Karpas-422 (cell line): Measurements from ENCODE around the gene RNU1-1. TPM values are rescaled to one million over a fixed set of nuclear protein-coding genes. Genes with fewer than 3 reads are reported as not detected.
A peak's percentile ranks its signal among the peaks of the same experiment; 100 is the strongest.
"Not testable (repeated sequence)": the region's sequence is repeated elsewhere in the genome, so short reads cannot be mapped to it uniquely, and the experiment has no call there.

Source experiments
- DNase-seq: peaks from one replicate; pipeline ENCODE4 v3.0.0-alpha.2; 2015
- H2AFZ ChIP-seq: fragments of 200-600 bp; sonication (generic); 2 replicates; pipeline ENCODE4 v1.6.1; 2014; ENCODE audit warnings: antibody characterized with exemption, low read length, mixed read lengths
- H3K27ac ChIP-seq: fragments of 200-600 bp; sonication (generic); 2 replicates; pipeline ENCODE4 v1.5.1; 2014; ENCODE audit warnings: mild to moderate bottlenecking, low read length, moderate library complexity
- H3K27me3 ChIP-seq: fragments of 200-600 bp; sonication (generic); 2 replicates; pipeline ENCODE4 v1.6.1; 2014; ENCODE audit warnings: low read length, mixed read lengths
- H3K36me3 ChIP-seq: fragments of 200-600 bp; sonication (generic); 2 replicates; pipeline ENCODE4 v1.6.1; 2014; ENCODE audit warnings: low read length, mixed read lengths; ENCODE audit not compliant: insufficient read depth
- H3K4me1 ChIP-seq: fragments of 200-600 bp; sonication (generic); 2 replicates; pipeline ENCODE4 v1.6.1; 2014; ENCODE audit warnings: mild to moderate bottlenecking, low read length, mixed read lengths
- H3K4me2 ChIP-seq: fragments of 200-600 bp; sonication (generic); 2 replicates; pipeline ENCODE4 v1.6.1; 2014; ENCODE audit warnings: low read length, low read depth, mild to moderate bottlenecking; ENCODE audit not compliant: poor library complexity, severe bottlenecking
- H3K4me3 ChIP-seq: fragments of 200-600 bp; sonication (generic); 2 replicates; pipeline ENCODE4 v1.5.1; 2014; ENCODE audit warnings: mild to moderate bottlenecking, antibody characterized with exemption, low read length, mixed read lengths
- H3K79me2 ChIP-seq: fragments of 200-600 bp; sonication (generic); 2 replicates; pipeline ENCODE4 v1.6.1; 2014; ENCODE audit warnings: mild to moderate bottlenecking, low read length, mixed read lengths
- H3K9ac ChIP-seq: fragments of 200-600 bp; sonication (generic); 2 replicates; pipeline ENCODE4 v1.6.0; 2014; ENCODE audit warnings: low read length
- H3K9me2 ChIP-seq: fragments of 200-600 bp; sonication (generic), shearing (Covaris generic); replicated peaks from 2 replicates; pipeline ENCODE4 v1.6.0; 2014; ENCODE audit warnings: mild to moderate bottlenecking, low read length, moderate library complexity; ENCODE audit not compliant: insufficient read depth
- H3K9me3 ChIP-seq: fragments of 300-700, 200-600 bp; sonication (generic); 2 replicates; pipeline ENCODE4 v1.6.1; 2014; ENCODE audit warnings: low read length, mixed read lengths
- H4K20me1 ChIP-seq: fragments of 200-600 bp; sonication (generic); 2 replicates; pipeline ENCODE4 v1.6.1; 2014; ENCODE audit warnings: mild to moderate bottlenecking, antibody characterized with exemption, low read length, low read depth; ENCODE audit not compliant: insufficient read depth
- total RNA-seq: library from RNA; depleted of rRNA; stranded (reverse); fragments of >200 nt; shearing (Covaris generic); gene quantifications from 2 replicates; pipeline ENCODE4 v1.2.3, GENCODE V29; 2014; ENCODE audit warnings: low replicate concordance

The RNU1-1 gene
- total RNA-seq, 1 experiment from 2014 or later, result under 0.01 TPM

- H3K27me3 ChIP-seq, H3K27ac ChIP-seq, H3K79me2 ChIP-seq, H3K9me2 ChIP-seq, H4K20me1 ChIP-seq, H3K4me3 ChIP-seq, H3K4me2 ChIP-seq, H3K9me3 ChIP-seq, H3K4me1 ChIP-seq, H2AFZ ChIP-seq, H3K36me3 ChIP-seq, DNase-seq, H3K9ac ChIP-seq: not testable (repeated sequence)
Observed at GRCh38 chr1:16518913-16519254, 4.8 kb upstream of the RNU1-1 start.

- not testable (repeated sequence) for H3K9me2 ChIP-seq, H3K4me1 ChIP-seq, H3K27ac ChIP-seq, H3K9me3 ChIP-seq, DNase-seq, H3K36me3 ChIP-seq, H3K4me2 ChIP-seq, H3K79me2 ChIP-seq, H3K9ac ChIP-seq, H3K27me3 ChIP-seq, H2AFZ ChIP-seq, H4K20me1 ChIP-seq, H3K4me3 ChIP-seq
Observed at GRCh38 chr1:16516694-16517410, 2.8 kb upstream of the RNU1-1 start.

GRCh38 chr1:16513412-16514106 lies 526 bp downstream of the RNU1-1 start:
- not testable (repeated sequence) for H3K79me2 ChIP-seq, H3K36me3 ChIP-seq, H3K4me1 ChIP-seq, H3K27me3 ChIP-seq, H3K9me3 ChIP-seq, H2AFZ ChIP-seq, H3K9me2 ChIP-seq, H4K20me1 ChIP-seq
- Histone ChIP-seq H3K9ac (peak overlapping the region; percentile 33; the same call in 1 of the 2 replicates), H3K27ac (peak overlapping the region; percentile 45; the same call in 1 of the 2 replicates), H3K4me3 (peak overlapping the region; percentile 9; the same call in 1 of the 2 replicates), H3K4me2 (peak overlapping the region; percentile 35)
- peak; percentile 91 for DNase-seq

GRCh38 chr1:16512624-16513411 lies 1.3 kb downstream of the RNU1-1 start:
- not testable (repeated sequence) for H2AFZ ChIP-seq, H3K27me3 ChIP-seq, H3K9me2 ChIP-seq, H4K20me1 ChIP-seq, H3K79me2 ChIP-seq, H3K9me3 ChIP-seq, H3K36me3 ChIP-seq, H3K4me1 ChIP-seq, DNase-seq
- peak overlapping the region; percentile 45 for H3K27ac ChIP-seq
- peak overlapping the region; percentile 50; the same call in 1 of the 2 replicates for H3K9ac ChIP-seq
- peak overlapping the region; percentile 33 for H3K4me2 ChIP-seq
- peak overlapping the region; percentile 9; the same call in 1 of the 2 replicates for H3K4me3 ChIP-seq

GRCh38 chr1:16511926-16512325 lies 2.2 kb downstream of the RNU1-1 start:
- not testable (repeated sequence) for H3K4me3 ChIP-seq, H4K20me1 ChIP-seq, H3K79me2 ChIP-seq, H3K4me2 ChIP-seq, H3K36me3 ChIP-seq, H3K9ac ChIP-seq, H3K27ac ChIP-seq, DNase-seq, H3K9me3 ChIP-seq, H3K4me1 ChIP-seq, H3K9me2 ChIP-seq, H2AFZ ChIP-seq, H3K27me3 ChIP-seq

GRCh38 chr1:16508861-16509445 lies 5.1 kb downstream of the RNU1-1 start:
- not testable (repeated sequence) for H2AFZ ChIP-seq, H3K9me2 ChIP-seq, H3K36me3 ChIP-seq, H3K4me2 ChIP-seq, H3K27ac ChIP-seq, H3K9me3 ChIP-seq, H3K4me1 ChIP-seq, H3K27me3 ChIP-seq, H3K79me2 ChIP-seq, H3K9ac ChIP-seq, H3K4me3 ChIP-seq, H4K20me1 ChIP-seq
- peak; percentile 63 for DNase-seq

- not testable (repeated sequence) for H4K20me1 ChIP-seq, H3K27ac ChIP-seq, H3K9me2 ChIP-seq, H3K4me3 ChIP-seq, H3K79me2 ChIP-seq, H3K36me3 ChIP-seq, H3K4me2 ChIP-seq, H2AFZ ChIP-seq, H3K9ac ChIP-seq, H3K4me1 ChIP-seq, H3K27me3 ChIP-seq, H3K9me3 ChIP-seq
- peak; percentile 47 for DNase-seq
Observed at GRCh38 chr1:16506364-16507136, 7.5 kb downstream of the RNU1-1 start.
